ENCODE data around the gene SLIT3. TPM values are rescaled to one million over a fixed set of nuclear protein-coding genes. Genes with fewer than 3 reads are reported as not detected.

SLIT3 gene
- total and polyA plus RNA-seq, 4 experiments from 2014 or later, result not detected

DNA sequence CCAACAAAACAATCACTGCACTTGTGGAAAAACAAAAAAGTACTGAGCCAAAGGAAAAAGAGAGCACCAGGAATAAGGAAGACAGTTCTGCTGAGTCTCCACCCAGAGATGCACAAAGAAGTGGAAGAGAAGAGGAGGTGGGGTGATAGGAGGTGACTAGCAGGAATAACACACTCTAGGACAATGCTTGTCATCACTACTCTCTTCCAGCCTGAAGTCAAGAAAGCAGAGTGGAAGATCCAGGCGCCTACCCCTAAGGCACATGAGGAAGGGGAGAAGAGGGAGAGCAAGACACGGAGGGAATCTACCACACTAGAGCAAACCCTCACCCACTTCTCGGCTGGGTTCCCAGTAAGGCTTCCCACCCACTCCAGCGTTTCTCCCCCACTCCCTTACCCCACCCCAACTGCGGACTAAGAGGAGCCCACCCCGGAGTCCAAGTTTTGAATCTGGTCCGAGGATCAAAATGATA lies 1.7 kb downstream of the SLIT3 start:
- Mint-ChIP-seq H3K27ac (no peak overlapping the region), H3K36me3 (no peaks in the 10 kb centered on the region), H3K9me3 (peaks cover 0 to 2% (median 0%) of the 10 kb centered on the region in 8 donors), H3K4me1 (peaks cover 6 to 15% (median 13%) of the 10 kb centered on the region in 4 donors), H3K4me3 (no peak overlapping the region), H3K27me3 (peaks cover 25 to 26% of the 10 kb centered on the region in 2 donors)
- no peaks in the 10 kb centered on the region for H3K36me3 ChIP-seq (ENCODE audit: insufficient read depth, low read length)
- H3K9me3 ChIP-seq (ENCODE audit: control insufficient read depth in 1 of 2, low read length in 2 of 2), result no peaks in the 10 kb centered on the region
- ChIA-PET POLR2A (ENCODE audit: partially characterized antibody) (no interaction called here), CTCF (ENCODE audit: partially characterized antibody) (no interaction called here)
- intact Hi-C loops (cut with micrococcal nuclease), result no loop called here
- no peak for DNase-seq
- no peak overlapping the region for H3K27ac ChIP-seq (ENCODE audit: low read depth, low read length)
- no peak overlapping the region for H3K4me3 ChIP-seq (ENCODE audit: low read length in 2 of 2)
- no peaks in the 10 kb centered on the region for H3K4me1 ChIP-seq (ENCODE audit: insufficient read depth, low read length)
- H3K27me3 ChIP-seq (ENCODE audit: insufficient read depth, low read length), result peaks cover 6% of the 10 kb centered on the region

DNA sequence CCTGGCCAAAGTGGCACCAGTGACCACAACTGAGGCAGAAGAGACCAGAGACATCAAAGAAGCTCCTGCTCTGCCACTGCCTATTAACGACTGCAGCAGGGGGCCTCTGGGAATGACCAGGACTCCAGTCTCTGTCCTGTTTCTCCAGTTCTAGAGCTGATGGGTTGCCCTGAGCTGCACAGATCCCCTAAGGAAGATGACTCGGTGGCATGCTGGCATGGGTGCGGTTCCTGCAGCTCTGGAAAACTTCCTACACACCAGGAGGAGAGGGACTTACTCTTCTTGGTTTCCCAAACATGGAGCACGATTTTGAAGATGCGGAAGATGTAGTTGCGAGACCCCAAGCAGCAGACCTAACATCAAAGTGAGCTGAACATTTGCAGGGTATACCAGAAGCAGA lies 2.7 kb downstream of the SLIT3 start:
- ChIA-PET CTCF (ENCODE audit: partially characterized antibody) (no interaction called here), POLR2A (ENCODE audit: partially characterized antibody) (interaction anchor here (0.7 kb wide), 1 partner anchor 239 kb away, joined by 3 read pairs; no protein-coding TSS in a partner anchor)
- no peak for DNase-seq
- Histone ChIP-seq H3K4me3 (ENCODE audit: low read length in 2 of 2) (no peak overlapping the region), H3K27ac (ENCODE audit: low read depth, low read length) (no peak overlapping the region), H3K36me3 (ENCODE audit: insufficient read depth, low read length) (no peaks in the 10 kb centered on the region), H3K4me1 (ENCODE audit: insufficient read depth, low read length) (no peaks in the 10 kb centered on the region), H3K27me3 (ENCODE audit: insufficient read depth, low read length) (peaks cover 6% of the 10 kb centered on the region), H3K9me3 (ENCODE audit: control insufficient read depth in 1 of 2, low read length in 2 of 2) (no peaks in the 10 kb centered on the region)
- Mint-ChIP-seq H3K4me3 (no peak overlapping the region), H3K9me3 (peaks cover 0 to 2% (median 0%) of the 10 kb centered on the region in 8 donors), H3K27ac (no peak overlapping the region), H3K36me3 (no peaks in the 10 kb centered on the region), H3K4me1 (peaks cover 6 to 15% (median 13%) of the 10 kb centered on the region in 4 donors), H3K27me3 (peaks cover 20 to 26% of the 10 kb centered on the region in 2 donors)
- intact Hi-C loops (cut with micrococcal nuclease), result no loop called here

DNA sequence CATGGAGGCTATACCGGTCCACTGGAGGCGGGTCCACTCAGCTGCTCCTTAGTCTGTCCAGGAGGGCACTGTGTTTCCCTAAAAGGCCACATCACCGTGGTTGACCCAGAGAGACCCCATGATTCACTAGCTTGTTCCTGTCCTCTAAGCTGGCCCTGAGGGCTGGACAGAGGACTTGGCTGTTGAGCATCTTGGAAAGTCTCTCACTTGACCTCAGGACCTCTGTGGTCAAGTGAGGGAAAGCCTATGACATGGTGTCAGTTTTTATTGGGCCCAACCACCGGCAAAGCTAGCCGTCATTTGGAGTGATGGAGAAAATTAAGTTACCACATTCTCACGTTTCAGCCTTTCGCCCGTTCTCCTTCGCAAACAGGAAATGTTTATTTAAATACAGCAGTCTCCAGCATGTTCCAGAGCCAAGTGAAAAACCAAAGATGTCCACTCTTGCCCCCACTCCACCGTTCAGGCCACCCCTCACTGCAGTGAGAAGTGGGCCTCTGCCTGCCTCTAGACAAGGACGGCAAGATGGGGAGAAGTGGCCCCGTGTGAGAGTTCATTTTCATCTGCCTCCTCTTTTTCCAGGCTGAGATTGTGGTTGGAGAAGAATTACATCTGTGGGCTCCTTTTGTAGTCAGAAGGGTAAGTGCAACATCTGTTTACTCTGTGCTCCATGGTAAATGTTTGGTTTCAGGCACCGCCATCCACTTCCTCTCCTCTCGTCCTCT lies 4.4 kb downstream of the SLIT3 start:
- Histone ChIP-seq H3K27ac (ENCODE audit: low read depth, low read length) (no peak overlapping the region), H3K4me3 (ENCODE audit: low read length in 2 of 2) (no peak overlapping the region), H3K36me3 (ENCODE audit: insufficient read depth, low read length) (no peaks in the 10 kb centered on the region), H3K9me3 (ENCODE audit: control insufficient read depth in 1 of 2, low read length in 2 of 2) (no peaks in the 10 kb centered on the region), H3K27me3 (ENCODE audit: insufficient read depth, low read length) (peaks cover 2% of the 10 kb centered on the region), H3K4me1 (ENCODE audit: insufficient read depth, low read length) (no peaks in the 10 kb centered on the region)
- Mint-ChIP-seq H3K27me3 (peaks cover 13 to 16% of the 10 kb centered on the region in 2 donors), H3K36me3 (no peaks in the 10 kb centered on the region), H3K9me3 (peaks cover 0 to 2% (median 0%) of the 10 kb centered on the region in 8 donors), H3K27ac (no peak overlapping the region), H3K4me3 (no peak overlapping the region), H3K4me1 (peaks cover 1 to 4% (median 4%) of the 10 kb centered on the region in 4 donors)
- intact Hi-C loops (cut with micrococcal nuclease), result no loop called here
- no peak for DNase-seq
- ChIA-PET CTCF (ENCODE audit: partially characterized antibody) (no interaction called here), POLR2A (ENCODE audit: partially characterized antibody) (no interaction called here)

DNA sequence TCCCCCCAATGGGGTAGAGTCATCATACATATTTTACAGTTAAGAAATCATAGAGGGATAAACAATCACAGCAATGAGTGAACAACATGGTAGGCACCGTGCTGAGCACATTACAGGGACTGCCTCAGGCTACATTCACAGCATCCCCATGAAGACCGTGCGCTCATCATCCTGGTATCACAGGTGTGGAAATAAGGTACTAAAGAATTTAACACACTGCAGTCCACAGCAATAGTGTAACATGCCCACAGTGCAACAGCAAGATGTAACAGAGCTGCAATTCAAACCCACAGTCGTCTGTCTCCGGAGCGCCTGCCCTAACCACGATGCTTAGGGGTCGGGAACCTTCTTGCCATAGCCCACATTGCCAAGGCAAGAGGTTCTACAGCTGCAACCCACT lies 5.6 kb downstream of the SLIT3 start:
- H3K36me3 ChIP-seq (ENCODE audit: insufficient read depth, low read length), result no peaks in the 10 kb centered on the region
- intact Hi-C loops (cut with micrococcal nuclease), result no loop called here
- H3K27ac Mint-ChIP-seq, result no peak overlapping the region
- no peak for DNase-seq
- no peaks in the 10 kb centered on the region for H3K9me3 Mint-ChIP-seq
- ChIA-PET CTCF (ENCODE audit: partially characterized antibody) (no interaction called here), POLR2A (ENCODE audit: partially characterized antibody) (no interaction called here)
- no peaks in the 10 kb centered on the region for H3K4me1 ChIP-seq (ENCODE audit: insufficient read depth, low read length)
- H3K27me3 ChIP-seq (ENCODE audit: insufficient read depth, low read length), result no peaks in the 10 kb centered on the region
- H3K4me3 ChIP-seq (ENCODE audit: low read length in 2 of 2), result no peak overlapping the region
- no peak overlapping the region for H3K27ac ChIP-seq (ENCODE audit: low read depth, low read length)
- peaks cover 0 to 3% (median 0%) of the 10 kb centered on the region in 4 donors for H3K4me1 Mint-ChIP-seq
- H3K9me3 ChIP-seq (ENCODE audit: control insufficient read depth in 1 of 2, low read length in 2 of 2), result no peaks in the 10 kb centered on the region
- H3K27me3 Mint-ChIP-seq, result peaks cover 8 to 15% of the 10 kb centered on the region in 2 donors
- H3K4me3 Mint-ChIP-seq, result no peak overlapping the region
- H3K36me3 Mint-ChIP-seq, result no peaks in the 10 kb centered on the region

DNA sequence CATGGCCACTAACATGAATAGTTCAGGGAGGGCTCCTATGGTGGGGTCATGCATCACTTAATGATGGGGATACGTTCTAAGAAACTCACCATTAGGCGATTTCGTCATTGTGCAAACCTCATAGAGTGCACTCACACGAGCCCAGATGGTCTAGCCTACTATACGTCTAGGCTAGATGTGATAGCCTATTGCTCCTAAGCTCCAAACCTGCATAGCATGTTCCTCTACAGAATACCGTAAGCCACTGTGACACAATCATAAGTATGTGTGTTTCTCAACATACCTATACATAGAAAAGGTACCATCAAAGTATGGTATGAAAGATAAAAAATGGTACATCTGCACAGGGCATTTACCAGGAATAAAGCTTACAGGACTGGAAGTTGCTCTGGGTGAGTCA lies 6.3 kb downstream of the SLIT3 start:
- no peaks in the 10 kb centered on the region for H3K27me3 ChIP-seq (ENCODE audit: insufficient read depth, low read length)
- H3K4me1 ChIP-seq (ENCODE audit: insufficient read depth, low read length), result no peaks in the 10 kb centered on the region
- ChIA-PET POLR2A (ENCODE audit: partially characterized antibody) (no interaction called here), CTCF (ENCODE audit: partially characterized antibody) (no interaction called here)
- H3K27ac ChIP-seq (ENCODE audit: low read depth, low read length), result no peak overlapping the region
- H3K36me3 ChIP-seq (ENCODE audit: insufficient read depth, low read length), result no peaks in the 10 kb centered on the region
- Mint-ChIP-seq H3K27ac (no peak overlapping the region), H3K36me3 (no peaks in the 10 kb centered on the region), H3K4me1 (peaks cover 0 to 3% (median 0%) of the 10 kb centered on the region in 4 donors), H3K9me3 (no peaks in the 10 kb centered on the region), H3K4me3 (no peak overlapping the region), H3K27me3 (peaks cover 5 to 11% of the 10 kb centered on the region in 2 donors)
- H3K4me3 ChIP-seq (ENCODE audit: low read length in 2 of 2), result no peak overlapping the region
- no peaks in the 10 kb centered on the region for H3K9me3 ChIP-seq (ENCODE audit: control insufficient read depth in 1 of 2, low read length in 2 of 2)
- DNase-seq, result no peak
- intact Hi-C loops (cut with micrococcal nuclease), result no loop called here

DNA sequence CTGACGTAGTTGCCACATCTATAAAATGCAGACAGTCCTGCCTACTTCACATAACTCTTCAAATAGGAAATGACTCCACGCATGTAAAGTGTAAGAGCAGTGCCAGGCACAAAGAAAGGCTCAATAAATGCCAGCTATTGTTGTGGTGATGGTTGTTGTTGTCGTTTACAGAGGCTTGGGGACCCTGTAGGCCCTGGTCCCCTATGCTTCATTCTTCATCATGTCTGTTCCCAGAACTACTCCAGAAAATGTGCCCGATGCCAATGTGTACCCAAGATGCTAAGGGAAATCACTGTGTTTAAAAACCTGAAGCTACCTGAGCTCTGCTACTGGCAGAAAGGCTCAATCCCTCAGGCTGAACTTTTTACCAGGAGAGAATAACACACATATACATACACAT lies 9.1 kb downstream of the SLIT3 start:
- DNase-seq, result no peak
- Mint-ChIP-seq H3K36me3 (no peaks in the 10 kb centered on the region), H3K4me3 (no peak overlapping the region), H3K4me1 (no peaks in the 10 kb centered on the region), H3K9me3 (peaks cover 0 to 3% (median 0%) of the 10 kb centered on the region in 8 donors), H3K27me3 (peaks cover 1 to 3% of the 10 kb centered on the region in 2 donors), H3K27ac (no peak overlapping the region)
- H3K4me3 ChIP-seq (ENCODE audit: low read length in 2 of 2), result no peak overlapping the region
- H3K9me3 ChIP-seq (ENCODE audit: control insufficient read depth in 1 of 2, low read length in 2 of 2), result no peaks in the 10 kb centered on the region
- CTCF ChIA-PET (ENCODE audit: partially characterized antibody), result interaction anchor here (1.1 kb wide), 1 partner anchor 12 kb away, joined by 4 read pairs; no protein-coding TSS in a partner anchor
- intact Hi-C loops (cut with micrococcal nuclease), result no loop called here
- no peaks in the 10 kb centered on the region for H3K27me3 ChIP-seq (ENCODE audit: insufficient read depth, low read length)
- POLR2A ChIA-PET (ENCODE audit: partially characterized antibody), result no interaction called here
- H3K36me3 ChIP-seq (ENCODE audit: insufficient read depth, low read length), result no peaks in the 10 kb centered on the region
- no peak overlapping the region for H3K27ac ChIP-seq (ENCODE audit: low read depth, low read length)
- H3K4me1 ChIP-seq (ENCODE audit: insufficient read depth, low read length), result no peaks in the 10 kb centered on the region

DNA sequence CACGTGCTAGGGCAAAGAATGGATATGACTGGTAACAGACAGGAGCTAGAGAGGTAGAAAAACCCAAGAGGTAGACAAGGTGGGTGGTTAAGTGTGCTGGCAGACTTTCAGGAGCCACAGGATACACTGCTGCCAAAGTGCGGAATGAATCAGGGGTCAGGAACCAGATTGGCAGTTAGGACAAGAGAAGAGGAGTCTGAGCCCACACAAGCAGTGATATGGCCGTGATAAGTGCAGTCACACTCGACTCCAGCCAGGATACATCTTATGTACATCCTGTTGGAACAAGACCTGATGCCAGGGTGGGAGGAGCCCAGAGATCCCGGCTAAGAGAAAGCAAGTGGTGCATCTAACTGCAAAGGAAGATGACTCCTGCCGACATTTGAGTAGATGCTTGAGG lies 10.0 kb downstream of the SLIT3 start:
- no peaks in the 10 kb centered on the region for H3K36me3 Mint-ChIP-seq
- Histone ChIP-seq H3K4me3 (ENCODE audit: low read length in 2 of 2) (no peak overlapping the region), H3K9me3 (ENCODE audit: control insufficient read depth in 1 of 2, low read length in 2 of 2) (peaks cover 0 to 3% of the 10 kb centered on the region in 2 donors), H3K27ac (ENCODE audit: low read depth, low read length) (no peak overlapping the region), H3K4me1 (ENCODE audit: insufficient read depth, low read length) (no peaks in the 10 kb centered on the region), H3K27me3 (ENCODE audit: insufficient read depth, low read length) (no peaks in the 10 kb centered on the region), H3K36me3 (ENCODE audit: insufficient read depth, low read length) (no peaks in the 10 kb centered on the region)
- intact Hi-C loops (cut with micrococcal nuclease), result no loop called here
- H3K4me1 Mint-ChIP-seq, result no peaks in the 10 kb centered on the region
- POLR2A ChIA-PET (ENCODE audit: partially characterized antibody), result no interaction called here
- no peak for DNase-seq
- H3K27ac Mint-ChIP-seq, result no peak overlapping the region
- peaks cover 1 to 3% of the 10 kb centered on the region in 2 donors for H3K27me3 Mint-ChIP-seq
- CTCF ChIA-PET (ENCODE audit: partially characterized antibody), result no interaction called here
- no peak overlapping the region for H3K4me3 Mint-ChIP-seq
- H3K9me3 Mint-ChIP-seq, result peaks cover 0 to 9% (median under 1%) of the 10 kb centered on the region in 8 donors

Measured in CD4-positive, alpha-beta memory T cell (primary cell).